ENCODE results near the gene SMAD3.

DNA sequence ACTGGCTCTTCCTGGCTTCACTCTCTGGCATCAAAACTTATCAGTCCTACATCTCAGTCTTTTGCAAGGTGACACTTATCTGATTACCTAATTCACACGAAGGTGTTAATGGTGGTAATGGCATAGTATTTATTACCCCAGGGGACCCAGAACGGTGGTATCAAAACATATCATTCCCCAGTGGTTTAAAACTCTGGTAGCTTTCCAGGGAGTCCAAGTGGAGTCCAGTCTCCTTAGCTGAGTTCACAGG is 41.3 kb downstream of the SMAD3 start:
- no peak for TF ChIP-seq POLR2A (IDR thresholded peaks at IDR 0.05)
- TF ChIP-seq, protein P1, sequence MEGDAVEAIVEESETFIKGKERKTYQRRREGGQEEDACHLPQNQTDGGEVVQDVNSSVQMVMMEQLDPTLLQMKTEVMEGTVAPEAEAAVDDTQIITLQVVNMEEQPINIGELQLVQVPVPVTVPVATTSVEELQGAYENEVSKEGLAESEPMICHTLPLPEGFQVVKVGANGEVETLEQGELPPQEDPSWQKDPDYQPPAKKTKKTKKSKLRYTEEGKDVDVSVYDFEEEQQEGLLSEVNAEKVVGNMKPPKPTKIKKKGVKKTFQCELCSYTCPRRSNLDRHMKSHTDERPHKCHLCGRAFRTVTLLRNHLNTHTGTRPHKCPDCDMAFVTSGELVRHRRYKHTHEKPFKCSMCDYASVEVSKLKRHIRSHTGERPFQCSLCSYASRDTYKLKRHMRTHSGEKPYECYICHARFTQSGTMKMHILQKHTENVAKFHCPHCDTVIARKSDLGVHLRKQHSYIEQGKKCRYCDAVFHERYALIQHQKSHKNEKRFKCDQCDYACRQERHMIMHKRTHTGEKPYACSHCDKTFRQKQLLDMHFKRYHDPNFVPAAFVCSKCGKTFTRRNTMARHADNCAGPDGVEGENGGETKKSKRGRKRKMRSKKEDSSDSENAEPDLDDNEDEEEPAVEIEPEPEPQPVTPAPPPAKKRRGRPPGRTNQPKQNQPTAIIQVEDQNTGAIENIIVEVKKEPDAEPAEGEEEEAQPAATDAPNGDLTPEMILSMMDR (IDR thresholded peaks at IDR 0.05) = no peak

Measured in body of pancreas (tissue), 4 donors.